IgD-negative memory B cell (primary cell): ENCODE data around the gene DIS3L2. TPM values are rescaled to one million over a fixed set of nuclear protein-coding genes. Genes with fewer than 3 reads are reported as not detected.
"Not testable (repeated sequence)": the region's sequence is repeated elsewhere in the genome, so short reads cannot be mapped to it uniquely, and the experiment has no call there.

ENCODE experiments used
- H3K27ac Mint-ChIP-seq, 3 donors: one replicate each; pipeline ENCODE4 v1.8.0; 2020 to 2022; ENCODE audit warnings: mild to moderate bottlenecking in 3 of 3, mixed read lengths in 3 of 3, moderate library complexity in 1 of 3
- H3K27me3 Mint-ChIP-seq: one replicate; pipeline ENCODE4 v1.8.0; 2021; ENCODE audit warnings: mixed read lengths
- H3K36me3 Mint-ChIP-seq: one replicate; pipeline ENCODE4 v1.8.0; 2020; ENCODE audit warnings: mild to moderate bottlenecking, mixed read lengths
- H3K4me1 Mint-ChIP-seq, 3 donors: one replicate each; pipeline ENCODE4 v1.8.0; 2020 to 2022; ENCODE audit warnings: mixed read lengths in 3 of 3, mild to moderate bottlenecking in 1 of 3
- H3K4me3 Mint-ChIP-seq, 4 donors: one replicate each; pipeline ENCODE4 v1.8.0; 2020 to 2022; ENCODE audit warnings: mild to moderate bottlenecking in 4 of 4, mixed read lengths in 4 of 4, moderate library complexity in 3 of 4
- H3K9me3 Mint-ChIP-seq, 3 donors: one replicate each; pipeline ENCODE4 v1.8.0; 2020 to 2021; ENCODE audit warnings: mixed read lengths in 3 of 3, mild to moderate bottlenecking in 1 of 3
- polyA plus RNA-seq: library from polyadenylated mRNA; unstranded; fragments of 300-500 nt; fragmentation: Illumina TruSeq; gene quantifications from one replicate; pipeline ENCODE4 v1.2.3, GENCODE V29; 2021

The DIS3L2 gene
- polyA plus RNA-seq, 1 donor from 2014 or later: 21.7 TPM

DNA sequence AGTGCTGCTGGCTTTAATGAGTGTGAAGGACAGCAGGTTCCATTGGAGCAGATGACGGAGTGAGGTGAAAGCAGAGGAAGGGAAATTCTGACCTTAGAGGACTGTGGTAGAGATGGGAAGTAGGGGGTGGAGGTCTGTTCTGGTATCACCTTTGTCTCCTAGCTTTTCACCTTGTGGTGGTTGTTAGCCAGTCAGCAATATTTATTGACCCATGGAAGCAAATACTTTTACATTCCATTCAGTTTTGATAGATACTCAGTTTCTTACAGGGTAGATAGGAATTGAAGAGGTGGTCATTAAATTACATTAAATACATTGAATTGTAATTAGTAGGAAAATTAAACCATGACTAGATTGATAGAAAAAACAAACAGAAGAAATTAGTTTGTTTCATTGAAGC is 180.1 kb downstream of the DIS3L2 start:
- H3K4me1 Mint-ChIP-seq: peaks cover 1 to 9% (median 7%) of the 10 kb centered on the region in 3 donors
- no peaks in the 10 kb centered on the region for H3K27me3 Mint-ChIP-seq

GRCh38 chr2:232142049-232142448 is 180.5 kb downstream of the DIS3L2 start:
- Mint-ChIP-seq H3K36me3 (peaks cover 7% of the 10 kb centered on the region), H3K27me3 (no peaks in the 10 kb centered on the region), H3K4me3 (no peak overlapping the region), H3K27ac (no peak overlapping the region), H3K9me3 (no peaks in the 10 kb centered on the region), H3K4me1 (peaks cover 1 to 9% (median 7%) of the 10 kb centered on the region in 3 donors)

More for the DNA sequence above, 180.1 kb downstream of the DIS3L2 start:
- H3K4me3 Mint-ChIP-seq: no peak overlapping the region
- no peak overlapping the region for H3K27ac Mint-ChIP-seq
- peaks cover 8% of the 10 kb centered on the region for H3K36me3 Mint-ChIP-seq
- H3K9me3 Mint-ChIP-seq: no peaks in the 10 kb centered on the region

- no peaks in the 10 kb centered on the region for H3K9me3 Mint-ChIP-seq
- no peak overlapping the region for H3K27ac Mint-ChIP-seq
- peaks cover 7% of the 10 kb centered on the region for H3K36me3 Mint-ChIP-seq
Observed at GRCh38 chr2:232142502-232142901, 181.0 kb downstream of the DIS3L2 start.

GRCh38 chr2:232146294-232146693 is 184.8 kb downstream of the DIS3L2 start:
- Mint-ChIP-seq H3K4me3 (no peak overlapping the region), H3K27me3 (no peaks in the 10 kb centered on the region), H3K27ac (no peak overlapping the region), H3K9me3 (no peaks in the 10 kb centered on the region), H3K4me1 (peaks cover 0 to 3% (median 0%) of the 10 kb centered on the region in 3 donors), H3K36me3 (peaks cover 7% of the 10 kb centered on the region)

More at GRCh38 chr2:232142502-232142901, 181.0 kb downstream of the DIS3L2 start:
- Mint-ChIP-seq H3K4me1 (peaks cover 1 to 9% (median 7%) of the 10 kb centered on the region in 3 donors), H3K27me3 (no peaks in the 10 kb centered on the region), H3K4me3 (no peak overlapping the region)

- Mint-ChIP-seq H3K9me3 (no peaks in the 10 kb centered on the region), H3K4me1 (peaks cover 0 to 3% (median 0%) of the 10 kb centered on the region in 3 donors), H3K4me3 (no peak overlapping the region), H3K27me3 (no peaks in the 10 kb centered on the region), H3K27ac (no peak overlapping the region), H3K36me3 (peaks cover 7% of the 10 kb centered on the region)
Observed at GRCh38 chr2:232147440-232148077, 186.0 kb downstream of the DIS3L2 start.

GRCh38 chr2:232162187-232162586 is 200.7 kb downstream of the DIS3L2 start:
- no peak overlapping the region for H3K4me3 Mint-ChIP-seq
- H3K36me3 Mint-ChIP-seq: peaks cover 11% of the 10 kb centered on the region
- H3K27ac Mint-ChIP-seq: no peak overlapping the region
- no peaks in the 10 kb centered on the region for H3K27me3 Mint-ChIP-seq
- no peaks in the 10 kb centered on the region for H3K9me3 Mint-ChIP-seq
- H3K4me1 Mint-ChIP-seq: peaks cover 0 to 2% (median 0%) of the 10 kb centered on the region in 3 donors

- peaks cover 0 to 8% (median 0%) of the 10 kb centered on the region in 3 donors for H3K4me1 Mint-ChIP-seq
- H3K27me3 Mint-ChIP-seq: no peaks in the 10 kb centered on the region
- no peaks in the 10 kb centered on the region for H3K9me3 Mint-ChIP-seq
- peaks cover 11% of the 10 kb centered on the region for H3K36me3 Mint-ChIP-seq
- no peak overlapping the region for H3K27ac Mint-ChIP-seq
- H3K4me3 Mint-ChIP-seq: no peak overlapping the region
Observed at GRCh38 chr2:232170396-232170795, 208.9 kb downstream of the DIS3L2 start.

GRCh38 chr2:232174662-232175061 is 213.1 kb downstream of the DIS3L2 start:
- H3K4me1 Mint-ChIP-seq: peaks cover 0 to 4% (median 0%) of the 10 kb centered on the region in 3 donors

DNA sequence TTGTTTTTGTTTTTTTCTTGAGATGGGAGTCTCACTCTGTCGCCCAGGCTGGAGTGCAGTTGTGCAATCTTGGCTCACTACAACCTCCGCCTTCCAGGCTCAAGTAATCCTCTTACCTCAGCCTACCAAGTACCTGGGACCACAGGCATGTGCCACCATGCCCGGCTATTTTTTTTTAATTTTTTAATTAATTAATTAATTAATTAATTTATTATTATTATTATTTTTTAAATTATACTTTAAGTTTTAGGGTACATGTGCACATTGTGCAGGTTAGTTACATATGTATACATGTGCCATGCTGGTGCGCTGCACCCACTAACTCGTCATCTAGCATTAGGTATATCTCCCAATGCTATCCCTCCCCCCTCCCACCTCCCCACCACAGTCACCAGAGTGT is 215.1 kb downstream of the DIS3L2 start:
- peaks cover 20% of the 10 kb centered on the region for H3K36me3 Mint-ChIP-seq
- H3K9me3 Mint-ChIP-seq, H3K27me3 Mint-ChIP-seq, H3K4me3 Mint-ChIP-seq, H3K4me1 Mint-ChIP-seq, H3K27ac Mint-ChIP-seq: not testable (repeated sequence)

More at GRCh38 chr2:232174662-232175061, 213.1 kb downstream of the DIS3L2 start:
- H3K36me3 Mint-ChIP-seq: peaks cover 20% of the 10 kb centered on the region
- no peaks in the 10 kb centered on the region for H3K9me3 Mint-ChIP-seq
- no peak overlapping the region for H3K27ac Mint-ChIP-seq
- H3K27me3 Mint-ChIP-seq: no peaks in the 10 kb centered on the region
- H3K4me3 Mint-ChIP-seq: no peak overlapping the region

GRCh38 chr2:232183279-232183678 is 221.8 kb downstream of the DIS3L2 start:
- Mint-ChIP-seq H3K27ac (no peak overlapping the region), H3K4me1 (no peaks in the 10 kb centered on the region), H3K4me3 (no peak overlapping the region), H3K27me3 (no peaks in the 10 kb centered on the region), H3K36me3 (peaks cover 4% of the 10 kb centered on the region), H3K9me3 (no peaks in the 10 kb centered on the region)

DNA sequence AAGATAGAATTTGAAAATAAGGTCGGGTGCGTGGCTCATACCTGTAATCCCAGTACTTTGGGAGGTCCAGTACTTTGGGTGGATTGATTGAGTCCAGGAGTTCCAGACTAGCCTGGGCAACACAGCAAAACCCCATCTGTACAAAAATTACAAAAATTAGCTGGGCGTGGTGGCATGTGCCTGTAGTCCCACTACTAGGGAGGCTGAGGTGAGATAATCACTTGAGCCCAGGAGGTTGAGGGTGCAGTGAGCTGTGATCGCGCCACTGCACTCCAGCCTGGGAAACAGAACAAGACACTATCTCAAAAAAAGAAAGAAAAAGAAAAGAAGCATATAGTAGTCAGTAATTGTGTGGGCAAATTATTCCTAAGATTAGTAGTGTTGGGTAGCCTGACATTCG is 222.8 kb downstream of the DIS3L2 start:
- Mint-ChIP-seq H3K9me3 (no peaks in the 10 kb centered on the region), H3K36me3 (peaks cover 4% of the 10 kb centered on the region), H3K27me3 (no peaks in the 10 kb centered on the region), H3K4me3 (no peak overlapping the region), H3K4me1 (no peaks in the 10 kb centered on the region), H3K27ac (no peak overlapping the region)

DNA sequence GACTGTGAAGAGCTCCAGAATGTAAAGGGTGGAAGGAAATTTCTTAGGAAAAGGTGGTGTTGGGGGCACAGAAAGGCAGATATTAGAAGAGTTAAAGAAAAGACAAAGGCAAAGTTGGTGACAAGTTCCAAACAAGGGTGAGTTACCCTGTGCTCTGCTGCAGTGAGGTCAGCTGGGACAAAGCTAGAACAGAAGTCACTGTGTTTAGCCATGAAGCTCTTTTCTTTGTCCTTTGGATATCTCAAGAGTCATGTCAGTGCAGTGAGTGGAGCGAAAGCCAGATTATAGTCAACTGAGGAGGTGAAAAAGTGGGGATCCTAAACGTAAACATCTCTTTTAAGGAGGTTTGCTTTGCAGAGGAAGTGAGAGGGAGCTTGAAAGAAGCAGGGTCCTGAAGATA is 229.3 kb downstream of the DIS3L2 start:
- no peaks in the 10 kb centered on the region for H3K27me3 Mint-ChIP-seq
- H3K4me3 Mint-ChIP-seq: no peak overlapping the region
- H3K4me1 Mint-ChIP-seq: no peaks in the 10 kb centered on the region
- no peak overlapping the region for H3K27ac Mint-ChIP-seq
- peaks cover 0 to 7% (median 5%) of the 10 kb centered on the region in 3 donors for H3K9me3 Mint-ChIP-seq
- peaks cover 10% of the 10 kb centered on the region for H3K36me3 Mint-ChIP-seq

DNA sequence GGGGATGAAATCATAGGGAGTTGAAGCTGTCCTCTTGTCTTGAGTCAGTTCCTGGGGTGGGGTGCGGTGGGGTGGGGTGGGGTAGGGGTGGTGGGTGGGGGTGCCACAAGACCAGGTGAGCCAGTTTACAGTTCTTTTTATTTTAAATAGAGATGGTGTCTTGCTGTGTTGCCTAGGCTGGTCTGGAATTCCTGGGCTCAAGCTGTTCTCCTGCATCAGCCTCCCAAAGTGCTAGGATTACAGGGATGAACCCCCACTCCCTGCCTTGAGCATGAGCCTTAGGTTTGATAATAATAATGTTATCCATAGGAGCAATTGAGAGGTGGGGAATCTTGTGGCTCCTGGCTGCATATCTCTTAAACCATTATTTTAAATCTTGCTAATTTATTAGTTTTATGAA is 234.0 kb downstream of the DIS3L2 start:
- peaks cover 21% of the 10 kb centered on the region for H3K36me3 Mint-ChIP-seq
- H3K4me1 Mint-ChIP-seq: no peaks in the 10 kb centered on the region

DNA sequence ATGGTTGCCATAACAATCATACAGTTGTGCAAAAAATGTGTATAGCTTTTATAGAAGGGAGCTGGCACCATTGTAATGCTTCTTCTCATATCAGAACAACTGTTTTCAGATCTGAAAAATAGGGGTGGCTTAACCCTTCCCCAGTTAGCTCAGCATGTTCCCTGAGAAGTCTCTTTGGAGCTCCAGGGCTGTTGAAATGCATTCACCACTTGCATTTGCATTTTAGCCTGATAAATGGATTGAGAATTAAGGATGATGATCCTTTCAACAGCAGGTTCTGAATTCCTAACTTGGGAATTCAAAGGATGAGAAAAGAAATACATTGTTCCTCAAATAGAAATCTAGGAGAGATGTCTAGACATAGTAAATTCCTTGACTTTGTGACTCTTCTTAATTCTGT is 235.3 kb downstream of the DIS3L2 start:
- Mint-ChIP-seq H3K4me1 (no peaks in the 10 kb centered on the region), H3K27ac (no peak overlapping the region), H3K4me3 (no peak overlapping the region), H3K27me3 (no peaks in the 10 kb centered on the region), H3K9me3 (peaks cover 0 to 7% (median 5%) of the 10 kb centered on the region in 3 donors), H3K36me3 (peaks cover 17% of the 10 kb centered on the region)

More for the DNA sequence above, 234.0 kb downstream of the DIS3L2 start:
- Mint-ChIP-seq H3K9me3 (peaks cover 0 to 7% (median 5%) of the 10 kb centered on the region in 3 donors), H3K27me3 (no peaks in the 10 kb centered on the region), H3K27ac (no peak overlapping the region), H3K4me3 (no peak overlapping the region)

DNA sequence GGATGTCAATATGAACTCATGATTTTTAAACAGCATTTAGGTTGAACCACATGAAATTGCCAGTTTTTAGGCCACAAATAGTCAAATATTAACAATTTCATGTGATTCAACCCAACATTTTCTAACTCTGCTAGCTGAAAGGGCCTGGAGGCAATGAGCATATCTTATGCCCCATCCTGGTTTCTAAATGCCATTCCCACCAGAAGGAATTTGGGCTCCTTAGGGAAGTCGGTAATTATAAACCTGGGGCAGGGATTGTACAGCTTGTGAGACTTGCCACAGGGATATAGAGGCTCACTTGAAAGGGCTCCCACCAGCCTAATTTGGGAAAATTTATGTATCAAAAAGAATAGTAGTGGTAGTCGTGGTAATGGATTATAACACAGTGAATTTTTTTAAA is 238.7 kb downstream of the DIS3L2 start:
- H3K27me3 Mint-ChIP-seq: no peaks in the 10 kb centered on the region
- H3K27ac Mint-ChIP-seq: peak overlapping the region in 1 of 3 donors; percentile 67
- no peaks in the 10 kb centered on the region for H3K4me1 Mint-ChIP-seq
- no peaks in the 10 kb centered on the region for H3K9me3 Mint-ChIP-seq
- H3K4me3 Mint-ChIP-seq: no peak overlapping the region
- H3K36me3 Mint-ChIP-seq: peaks cover 14% of the 10 kb centered on the region

DNA sequence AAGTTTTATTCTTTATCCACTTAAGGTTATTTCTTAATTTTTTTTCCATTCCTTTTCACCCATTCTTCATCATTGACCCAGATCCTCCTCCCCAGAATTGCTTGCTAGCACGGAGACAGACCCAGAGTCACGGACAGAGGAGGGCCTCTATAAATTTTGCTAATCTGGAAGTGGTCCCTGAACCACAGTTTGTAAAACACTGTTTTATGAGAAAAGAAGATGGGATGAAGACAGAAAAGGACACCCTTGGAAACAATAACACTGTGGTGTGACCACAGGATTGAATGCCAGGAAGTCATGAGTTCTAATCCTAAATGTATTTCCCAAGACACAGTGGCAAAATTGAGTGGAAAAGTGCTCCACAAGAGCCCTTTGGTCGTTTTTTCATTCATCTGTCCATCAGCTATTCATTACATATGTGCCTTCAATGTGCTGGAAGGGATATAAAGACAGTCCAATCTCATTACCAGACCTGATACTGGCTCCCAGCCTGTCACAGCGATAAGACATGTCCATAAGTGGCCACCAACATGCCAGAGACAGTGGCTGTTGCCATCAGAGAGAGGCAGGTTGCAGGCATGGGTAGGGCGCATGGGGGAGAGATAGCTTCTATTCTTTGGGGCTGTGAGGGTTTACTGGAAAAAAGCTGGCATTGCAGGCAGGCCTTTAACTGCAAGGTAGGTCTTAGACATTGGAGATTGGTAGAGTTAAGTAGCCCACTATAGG is 241.8 kb downstream of the DIS3L2 start:
- Mint-ChIP-seq H3K4me3 (no peak overlapping the region), H3K36me3 (peaks cover 16% of the 10 kb centered on the region), H3K27ac (no peak overlapping the region), H3K27me3 (no peaks in the 10 kb centered on the region), H3K9me3 (no peaks in the 10 kb centered on the region), H3K4me1 (no peaks in the 10 kb centered on the region)
